Activated T-cell treated with anti-CD3 and anti-CD28 coated beads, Interleukin-2, amount 50 U/mL, for 4 hours (primary cell): ENCODE measurements around the gene DUSP1. TPM values are rescaled to one million over a fixed set of nuclear protein-coding genes. Genes with fewer than 3 reads are reported as not detected.
"Not testable (repeated sequence)": the region's sequence is repeated elsewhere in the genome, so short reads cannot be mapped to it uniquely, and the experiment has no call there.

ENCODE experiments used
- ATAC-seq, 2 donors: fragments of 200-7000 bp; cut with Tn5 transposase; one replicate each; pipeline ENCODE4 v1.10.0; 2021
- DNase-seq: peaks from one replicate; pipeline ENCODE4 v3.0.0-alpha.2; 2020
- H3K27me3 Mint-ChIP-seq: one replicate; pipeline ENCODE4 v1.8.0; 2021; ENCODE audit warnings: low read depth, mixed read lengths
- H3K36me3 Mint-ChIP-seq: one replicate; pipeline ENCODE4 v1.8.0; 2022; ENCODE audit warnings: mixed read lengths; ENCODE audit not compliant: insufficient read depth
- H3K4me1 Mint-ChIP-seq: one replicate; pipeline ENCODE4 v1.8.0; 2021; ENCODE audit warnings: low read depth, mixed read lengths
- H3K4me3 Mint-ChIP-seq: one replicate; pipeline ENCODE4 v1.8.0; 2021; ENCODE audit warnings: mild to moderate bottlenecking, moderate library complexity, mixed read lengths
- H3K9me3 Mint-ChIP-seq: one replicate; pipeline ENCODE4 v1.8.0; 2021; ENCODE audit warnings: mixed read lengths
- total RNA-seq, 3 donors: library from RNA; stranded (reverse); gene quantifications; one replicate each; pipeline ENCODE4 v1.2.1, GENCODE V29; 2021

The DUSP1 gene, protein sequence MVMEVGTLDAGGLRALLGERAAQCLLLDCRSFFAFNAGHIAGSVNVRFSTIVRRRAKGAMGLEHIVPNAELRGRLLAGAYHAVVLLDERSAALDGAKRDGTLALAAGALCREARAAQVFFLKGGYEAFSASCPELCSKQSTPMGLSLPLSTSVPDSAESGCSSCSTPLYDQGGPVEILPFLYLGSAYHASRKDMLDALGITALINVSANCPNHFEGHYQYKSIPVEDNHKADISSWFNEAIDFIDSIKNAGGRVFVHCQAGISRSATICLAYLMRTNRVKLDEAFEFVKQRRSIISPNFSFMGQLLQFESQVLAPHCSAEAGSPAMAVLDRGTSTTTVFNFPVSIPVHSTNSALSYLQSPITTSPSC
- total RNA-seq: 10 to 100 TPM; 11.4 to 15.0 (median 15.0) TPM

DNA sequence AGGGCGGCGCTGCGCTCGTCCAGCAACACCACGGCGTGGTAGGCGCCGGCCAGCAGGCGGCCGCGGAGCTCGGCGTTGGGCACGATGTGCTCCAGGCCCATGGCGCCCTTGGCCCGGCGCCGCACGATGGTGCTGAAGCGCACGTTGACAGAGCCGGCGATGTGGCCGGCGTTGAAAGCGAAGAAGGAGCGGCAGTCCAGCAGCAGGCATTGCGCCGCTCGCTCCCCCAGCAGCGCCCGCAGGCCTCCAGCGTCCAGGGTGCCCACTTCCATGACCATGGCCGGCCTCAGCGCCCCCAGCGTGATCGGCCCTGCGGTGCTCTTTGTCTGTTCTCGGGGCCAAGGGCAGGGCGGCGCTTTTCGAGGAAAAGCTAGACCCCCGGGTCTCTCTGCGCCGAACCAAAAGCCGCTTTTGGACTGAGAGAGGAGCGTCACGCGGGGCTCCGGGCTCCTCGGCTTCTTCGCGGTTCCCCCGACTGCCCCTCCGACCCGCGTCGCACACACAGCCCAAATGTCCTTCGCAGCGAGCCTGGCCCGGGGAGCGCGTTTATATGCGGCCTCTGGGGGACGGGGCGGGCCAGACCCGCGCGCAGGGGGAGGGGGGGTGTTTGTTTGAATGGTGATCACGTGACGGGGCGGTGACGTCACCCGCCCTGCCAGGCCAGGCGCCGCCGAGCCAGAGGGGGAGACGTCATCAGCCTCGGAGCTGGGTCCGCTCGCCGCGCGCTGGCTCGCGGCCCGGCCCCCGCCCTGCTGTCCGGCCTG is at the start of gene DUSP1:
DUSP1 (minus strand) TSS at position 521 of the 764 bp plus-strand sequence; CDS start at position 278, 243 bp downstream.
- ATAC-seq: peak; percentile 77 to 79
- DNase-seq: peak; percentile 97
- H3K27me3 Mint-ChIP-seq: no peaks in the 10 kb centered on the region
- H3K9me3 Mint-ChIP-seq: no peaks in the 10 kb centered on the region
- H3K4me3 Mint-ChIP-seq: peak within 1 kb of the TSS; percentile 88
- peaks cover 77% of the 10 kb centered on the region for H3K4me1 Mint-ChIP-seq
- H3K36me3 Mint-ChIP-seq: peaks cover 20% of the 10 kb centered on the region

DNA sequence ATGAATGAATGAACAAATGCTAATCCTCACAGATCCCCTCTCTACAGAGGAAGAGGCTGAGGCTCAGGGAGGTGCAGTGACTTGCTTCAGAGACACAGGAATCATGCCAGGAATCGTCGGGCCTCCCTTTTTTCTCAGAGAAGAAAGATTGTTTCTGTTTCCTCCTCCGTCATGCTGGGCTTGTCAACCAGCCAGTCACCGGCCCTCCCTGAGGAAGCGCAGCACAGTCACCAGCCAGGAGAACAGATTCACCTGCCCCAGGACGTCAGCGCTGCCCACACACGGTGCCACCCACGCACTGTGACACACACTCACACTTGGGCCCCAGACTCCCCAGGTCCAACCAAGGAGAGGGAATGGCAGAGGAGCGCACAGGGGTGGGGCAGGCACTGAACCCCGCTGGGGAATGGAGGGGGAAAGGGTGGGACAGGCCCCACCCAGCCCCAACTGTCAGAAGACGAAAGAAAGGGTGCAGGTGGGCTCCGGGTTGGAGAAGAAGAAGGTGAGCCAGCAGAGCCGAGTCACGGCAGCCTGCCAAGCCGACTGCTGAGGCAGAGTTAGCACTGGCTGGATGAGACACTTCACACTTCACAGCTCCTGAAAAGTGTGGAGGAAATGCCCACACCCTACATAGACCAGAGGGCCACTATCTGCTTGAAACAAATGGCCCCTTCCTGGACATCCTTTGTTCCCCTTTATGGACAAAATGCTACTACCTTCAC is 49.2 kb upstream of the DUSP1 start:
- Mint-ChIP-seq H3K27me3 (no peaks in the 10 kb centered on the region), H3K4me1 (peaks cover 4% of the 10 kb centered on the region), H3K9me3 (peaks cover 1% of the 10 kb centered on the region), H3K4me3 (no peak overlapping the region), H3K36me3 (peaks cover under 1% of the 10 kb centered on the region)
- DNase-seq (peak; percentile 56), ATAC-seq (peak; percentile 63 to 74)

DNA sequence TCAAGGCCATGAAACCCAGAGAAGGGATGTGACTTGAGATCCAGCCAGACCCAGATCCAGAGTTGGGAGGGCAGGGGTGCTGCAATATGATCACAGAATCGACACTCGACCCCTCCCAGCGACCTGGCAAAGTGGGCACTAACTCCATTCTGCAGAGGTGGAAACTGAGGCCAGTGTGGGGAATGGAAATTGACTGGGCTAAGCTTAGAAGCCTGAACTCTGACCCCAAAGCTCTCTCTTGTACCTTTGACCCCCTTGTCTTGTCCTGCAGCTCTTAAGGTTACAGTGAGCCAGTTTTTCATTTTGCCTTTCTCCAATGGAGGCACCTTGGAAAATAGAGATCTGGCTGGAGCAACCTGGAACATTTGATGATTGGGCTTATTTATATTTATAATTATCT is 48.6 kb upstream of the DUSP1 start:
- Mint-ChIP-seq H3K27me3 (no peaks in the 10 kb centered on the region), H3K4me1 (peaks cover 4% of the 10 kb centered on the region), H3K36me3 (no peaks in the 10 kb centered on the region), H3K9me3 (no peaks in the 10 kb centered on the region), H3K4me3 (no peak overlapping the region)
- no peak for DNase-seq
- ATAC-seq: no peak

DNA sequence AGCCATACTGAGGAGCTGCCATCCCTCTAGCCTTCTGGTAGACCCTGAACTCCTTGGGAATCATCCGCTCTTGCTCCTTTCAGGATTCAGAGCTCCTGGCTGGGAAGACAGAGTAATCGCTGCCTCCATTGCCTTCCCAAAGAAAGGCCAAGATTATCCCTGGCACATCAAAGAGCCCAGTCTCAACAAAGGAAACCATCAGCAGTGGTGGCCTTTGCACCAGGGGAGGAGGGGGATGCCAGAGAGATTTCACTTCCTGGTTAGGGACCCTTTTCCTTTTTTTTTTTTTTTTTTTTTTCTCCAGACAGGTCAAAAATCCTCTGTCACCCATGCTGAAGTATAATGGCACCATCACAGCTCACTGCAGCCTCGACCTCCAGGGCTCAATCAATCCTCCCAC is 47.1 kb upstream of the DUSP1 start:
- no peak overlapping the region for H3K4me3 Mint-ChIP-seq
- H3K27me3 Mint-ChIP-seq: no peaks in the 10 kb centered on the region
- ATAC-seq (no peak), DNase-seq (no peak)
- peaks cover 4% of the 10 kb centered on the region for H3K4me1 Mint-ChIP-seq
- H3K9me3 Mint-ChIP-seq: no peaks in the 10 kb centered on the region
- no peaks in the 10 kb centered on the region for H3K36me3 Mint-ChIP-seq

DNA sequence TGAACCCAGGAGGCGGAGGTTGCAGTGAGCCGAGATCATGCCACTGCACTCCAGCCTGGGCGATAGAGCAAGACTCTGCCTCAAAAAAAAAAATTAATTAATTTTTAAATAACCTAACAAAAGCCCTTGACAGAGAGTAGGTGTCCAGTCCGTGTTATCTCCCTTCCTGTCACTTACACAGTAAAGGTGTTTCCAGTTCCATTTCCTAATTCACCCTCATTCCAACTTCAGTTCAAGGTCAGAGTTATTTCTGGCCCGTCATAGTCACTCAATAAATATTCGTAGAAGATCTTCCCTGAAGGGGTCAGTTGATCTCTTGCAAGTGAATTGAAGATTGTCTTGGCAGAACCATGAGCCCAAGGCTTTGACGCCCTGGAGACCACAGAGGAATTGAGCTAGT is 46.7 kb upstream of the DUSP1 start:
- ATAC-seq (no peak), DNase-seq (no peak)
- no peaks in the 10 kb centered on the region for H3K9me3 Mint-ChIP-seq
- H3K4me1 Mint-ChIP-seq: peaks cover 4% of the 10 kb centered on the region
- H3K36me3 Mint-ChIP-seq: no peaks in the 10 kb centered on the region
- H3K27me3 Mint-ChIP-seq: no peaks in the 10 kb centered on the region
- H3K4me3 Mint-ChIP-seq: no peak overlapping the region

DNA sequence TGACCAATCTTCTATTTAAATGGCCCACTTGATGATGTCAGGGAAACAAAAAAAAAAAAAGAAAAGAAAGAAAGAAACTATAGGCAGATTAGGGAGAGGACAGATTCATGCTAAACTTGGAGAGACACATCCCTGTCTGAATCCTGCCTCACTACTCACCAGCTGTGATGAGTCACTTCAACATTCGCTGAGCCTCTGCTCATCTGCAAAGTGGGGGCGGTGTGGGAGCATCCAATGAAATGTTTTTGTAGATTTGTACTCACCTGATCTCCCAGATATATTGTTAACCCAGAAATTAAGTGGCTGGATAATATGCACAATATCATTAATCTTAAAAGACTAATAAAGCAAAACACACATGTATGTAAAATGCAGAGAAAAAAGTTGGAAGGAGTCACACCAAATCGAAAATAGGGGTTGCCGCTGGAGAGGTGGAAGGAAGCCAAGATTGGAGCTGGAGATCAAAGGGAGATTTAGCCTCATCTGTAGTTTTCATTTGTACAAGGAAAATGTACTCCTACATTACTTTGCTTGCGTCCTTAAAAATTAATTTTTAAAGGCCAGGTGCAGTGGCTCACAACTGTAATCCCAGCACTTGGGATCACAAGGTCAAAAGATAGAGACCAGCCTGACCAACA is 46.0 kb upstream of the DUSP1 start:
- DNase-seq (no peak), ATAC-seq (peak in 1 of 2 donors; percentile 33)
- H3K36me3 Mint-ChIP-seq: no peaks in the 10 kb centered on the region
- no peaks in the 10 kb centered on the region for H3K27me3 Mint-ChIP-seq
- no peak overlapping the region for H3K4me3 Mint-ChIP-seq
- H3K4me1 Mint-ChIP-seq: peaks cover 4% of the 10 kb centered on the region
- no peaks in the 10 kb centered on the region for H3K9me3 Mint-ChIP-seq

DNA sequence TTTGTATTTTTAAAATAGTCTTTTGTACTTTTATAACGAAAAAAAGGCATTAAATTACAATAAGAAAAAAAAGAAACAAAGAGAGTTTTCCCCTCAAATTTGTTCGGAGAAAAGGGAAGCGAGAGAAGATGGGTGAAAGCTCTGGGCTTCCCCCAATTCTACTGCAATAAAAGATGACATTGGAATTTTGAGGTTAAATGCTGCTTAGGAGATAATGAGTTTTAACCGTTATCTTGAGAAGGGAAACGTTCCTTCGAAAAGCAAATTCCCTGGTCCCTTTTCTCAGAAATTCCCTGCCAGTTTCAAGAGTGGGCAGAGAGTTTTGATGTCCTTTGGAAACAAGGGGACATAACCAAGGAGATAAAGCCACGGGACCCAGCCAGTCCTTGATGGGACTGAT is 44.6 kb upstream of the DUSP1 start:
- Mint-ChIP-seq H3K4me3 (no peak overlapping the region), H3K27me3 (no peaks in the 10 kb centered on the region), H3K9me3 (no peaks in the 10 kb centered on the region), H3K4me1 (peaks cover 4% of the 10 kb centered on the region), H3K36me3 (no peaks in the 10 kb centered on the region)
- ATAC-seq (no peak), DNase-seq (no peak)

DNA sequence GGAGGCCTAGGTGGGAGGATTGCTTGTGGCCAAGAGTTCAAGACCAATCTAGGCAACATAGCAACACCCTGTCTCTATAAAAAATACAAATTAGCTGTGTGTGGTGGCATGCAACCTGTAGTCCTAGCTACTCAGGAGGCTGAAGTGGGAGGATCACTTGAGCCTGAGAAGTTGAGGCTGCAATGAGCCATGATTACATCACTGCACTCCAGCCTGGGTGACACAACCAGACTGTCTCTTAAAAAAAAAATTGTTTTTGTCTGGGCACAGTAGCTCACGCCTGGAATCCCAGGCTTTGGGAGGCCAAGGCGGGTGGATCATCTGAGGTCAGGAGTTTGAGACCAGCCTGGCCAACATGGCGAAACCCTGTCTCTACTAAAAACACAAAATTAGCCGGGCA is 40.0 kb upstream of the DUSP1 start:
- not testable (repeated sequence) for H3K9me3 Mint-ChIP-seq, ATAC-seq, DNase-seq, H3K36me3 Mint-ChIP-seq, H3K27me3 Mint-ChIP-seq, H3K4me3 Mint-ChIP-seq
- H3K4me1 Mint-ChIP-seq: peaks cover 18% of the 10 kb centered on the region

DNA sequence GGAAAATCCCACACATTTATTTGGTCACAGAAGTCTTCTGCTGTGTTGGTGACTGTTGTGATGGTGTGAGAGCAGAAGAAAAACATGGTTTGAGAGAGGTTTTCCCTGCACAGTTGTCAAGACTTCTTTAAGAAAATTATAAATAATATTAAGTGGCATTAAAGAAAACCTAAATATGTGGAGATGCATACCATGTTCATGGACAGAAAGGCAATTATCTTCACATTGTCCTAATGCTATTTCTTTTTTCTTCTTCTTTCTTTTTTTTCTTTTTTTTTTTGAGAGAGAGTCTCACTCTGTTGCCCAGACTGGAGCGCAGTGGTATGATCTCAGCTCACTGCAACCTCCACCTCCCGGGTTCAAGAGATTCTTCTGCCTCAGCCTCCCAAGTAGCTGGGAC is 38.8 kb upstream of the DUSP1 start:
- ATAC-seq (no peak), DNase-seq (no peak)
- H3K4me1 Mint-ChIP-seq: peaks cover 18% of the 10 kb centered on the region
- no peaks in the 10 kb centered on the region for H3K36me3 Mint-ChIP-seq
- no peaks in the 10 kb centered on the region for H3K27me3 Mint-ChIP-seq
- H3K4me3 Mint-ChIP-seq: no peak overlapping the region
- H3K9me3 Mint-ChIP-seq: no peaks in the 10 kb centered on the region

DNA sequence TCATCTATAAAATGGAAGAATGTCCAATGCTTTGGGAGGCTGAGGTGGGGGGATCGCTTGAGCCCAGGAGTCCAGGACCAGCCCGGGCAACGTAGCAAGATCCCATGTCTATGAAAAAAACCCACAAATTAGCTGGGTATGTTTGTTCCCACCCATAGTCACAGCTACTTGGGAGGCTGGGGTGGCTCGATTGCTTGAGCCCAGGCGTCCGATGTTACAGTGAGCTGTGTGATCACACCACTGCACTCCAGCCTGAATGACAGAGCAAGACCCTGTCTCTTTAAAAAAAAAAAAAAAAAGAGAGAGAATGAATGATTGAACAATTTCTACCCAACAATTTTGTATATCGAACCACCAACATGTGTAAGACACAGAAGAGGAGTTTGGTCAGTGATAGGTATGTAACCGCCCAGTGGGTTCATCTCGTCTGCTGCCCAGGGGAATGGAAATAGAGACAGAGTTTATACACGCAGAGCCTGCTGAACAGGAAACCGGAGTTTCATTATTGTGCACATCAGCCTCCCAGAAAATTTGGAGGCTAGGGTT is 36.8 kb upstream of the DUSP1 start:
- Mint-ChIP-seq H3K9me3 (no peaks in the 10 kb centered on the region), H3K27me3 (no peaks in the 10 kb centered on the region), H3K4me1 (peaks cover 18% of the 10 kb centered on the region), H3K4me3 (peak overlapping the region; percentile 67), H3K36me3 (no peaks in the 10 kb centered on the region)
- DNase-seq (no peak), ATAC-seq (no peak)

DNA sequence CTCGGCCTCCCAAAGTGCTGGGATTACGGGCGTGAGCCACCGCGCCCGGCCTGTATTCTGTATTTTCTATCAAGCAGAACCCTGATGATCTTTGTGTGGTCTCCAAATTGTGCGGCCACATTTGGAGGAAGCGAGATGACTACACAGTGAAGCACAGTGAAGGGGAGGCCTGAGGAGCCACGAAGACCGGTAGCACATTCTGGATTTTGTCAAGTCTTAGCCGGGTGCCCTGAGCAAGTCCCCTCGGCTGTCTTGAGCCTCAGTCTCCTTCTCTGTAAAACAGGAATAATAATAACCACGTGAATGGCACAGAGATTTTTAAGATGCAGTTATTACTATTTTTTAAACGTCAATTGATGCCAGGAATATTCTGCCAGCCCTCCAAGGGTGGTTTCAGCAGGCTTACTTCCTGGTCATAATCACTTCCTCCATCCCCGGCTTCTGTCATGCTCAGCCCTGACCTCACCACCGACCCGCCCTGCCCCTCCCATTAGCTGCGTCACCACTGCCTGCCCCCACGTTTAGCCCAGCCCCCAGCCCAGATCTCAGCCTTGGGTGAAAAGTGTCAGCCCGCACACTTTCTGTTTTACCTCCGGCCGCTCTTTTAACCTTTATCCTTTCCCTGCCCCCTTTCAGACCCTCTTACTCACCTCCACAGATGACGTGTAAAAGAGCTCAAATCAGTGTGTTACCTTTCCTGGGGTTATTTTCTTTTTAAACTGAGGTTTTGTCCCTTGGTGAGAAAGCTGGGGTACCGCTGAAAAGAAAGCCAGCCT is 36.1 kb upstream of the DUSP1 start:
- no peaks in the 10 kb centered on the region for H3K36me3 Mint-ChIP-seq
- H3K4me3 Mint-ChIP-seq: peak overlapping the region; percentile 67
- peak; percentile 98 to 99 for ATAC-seq
- peaks cover 18% of the 10 kb centered on the region for H3K4me1 Mint-ChIP-seq
- DNase-seq: peak; percentile 83
- no peaks in the 10 kb centered on the region for H3K27me3 Mint-ChIP-seq
- H3K9me3 Mint-ChIP-seq: no peaks in the 10 kb centered on the region

DNA sequence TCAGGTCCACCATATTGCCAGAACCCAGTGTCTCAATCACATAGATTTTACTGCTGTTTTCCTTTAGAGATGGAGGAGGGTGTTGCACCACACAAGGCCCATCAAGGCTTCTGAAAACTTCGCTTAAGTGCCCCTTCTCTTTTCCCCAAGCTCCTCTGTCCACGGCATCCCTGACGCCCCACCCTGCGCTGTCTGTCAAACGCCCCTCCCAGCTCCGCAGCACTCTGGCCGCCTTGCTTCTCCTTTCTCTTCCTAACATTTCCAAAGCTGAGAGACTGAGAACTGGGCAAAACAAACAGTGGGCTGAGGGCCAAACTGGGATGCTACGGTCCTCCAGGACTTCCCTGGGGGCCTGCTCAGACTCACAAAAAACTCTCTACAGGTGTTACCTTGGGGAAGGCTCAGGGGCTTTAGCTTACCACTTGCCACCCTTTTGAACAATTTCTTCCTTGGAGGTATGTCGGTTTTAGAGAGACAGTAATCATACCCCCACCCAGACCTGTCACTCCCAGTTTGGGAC is 34.8 kb upstream of the DUSP1 start:
- Mint-ChIP-seq H3K27me3 (no peaks in the 10 kb centered on the region), H3K4me3 (no peak overlapping the region), H3K4me1 (peaks cover 18% of the 10 kb centered on the region), H3K36me3 (no peaks in the 10 kb centered on the region), H3K9me3 (no peaks in the 10 kb centered on the region)
- DNase-seq: no peak
- no peak for ATAC-seq

DNA sequence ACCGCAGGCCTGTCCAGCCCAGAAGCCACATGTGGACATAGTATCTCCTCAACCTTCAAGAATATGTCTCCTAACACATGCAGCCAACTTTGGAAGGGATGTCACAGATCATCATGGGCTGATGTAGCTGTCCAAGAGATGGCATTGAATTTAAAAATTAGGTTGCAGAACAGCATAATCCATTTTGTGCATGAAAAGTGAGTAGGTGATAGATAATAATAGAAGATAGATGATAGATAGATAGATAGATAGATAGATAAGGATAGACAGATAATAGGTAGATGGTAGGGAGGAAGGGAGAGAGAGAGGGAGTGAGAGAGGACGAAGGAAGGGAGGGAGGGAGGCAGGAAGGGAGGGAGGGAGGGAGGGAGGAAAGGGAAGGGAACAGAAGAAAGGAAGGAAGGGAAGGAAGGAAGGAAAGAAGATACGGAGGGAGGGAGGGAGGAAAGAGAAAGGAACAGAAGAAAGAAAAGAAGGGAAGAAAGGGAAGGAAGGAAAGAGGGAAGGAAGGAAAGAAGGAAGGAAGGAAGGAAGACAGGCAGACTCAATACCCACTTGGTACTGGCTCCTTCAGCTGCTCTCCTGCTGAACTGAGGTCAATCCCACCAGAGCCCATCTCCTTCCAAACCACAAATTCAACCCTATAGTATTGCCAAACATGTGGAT is 34.2 kb upstream of the DUSP1 start:
- Mint-ChIP-seq H3K9me3 (no peaks in the 10 kb centered on the region), H3K36me3 (no peaks in the 10 kb centered on the region), H3K4me1 (peaks cover 18% of the 10 kb centered on the region), H3K4me3 (no peak overlapping the region), H3K27me3 (no peaks in the 10 kb centered on the region)
- ATAC-seq: no peak
- DNase-seq: no peak
